HepG2 (cell line): ENCODE measurements around the gene RTF1. TPM values are rescaled to one million over a fixed set of nuclear protein-coding genes. Genes with fewer than 3 reads are reported as not detected.

Experiments used
- BRD4 ChIP-seq: sonication (generic); formaldehyde crosslinking; IDR thresholded peaks from 2 replicates; pipeline ENCODE4 v1.4.0; 2020; ENCODE audit warnings: missing genetic modification reagents
- KLF16 ChIP-seq, 2 experiments: sonication (generic) in 1 of 2; formaldehyde crosslinking in 1 of 2; IDR thresholded peaks; 2 replicates each; pipeline versions ENCODE4 v1.6.1 to v1.8.0; 2016 to 2023; ENCODE audit warnings: missing genetic modification reagents in 2 of 2, missing compliant biosample characterization in 1 of 2
- KMT2A ChIP-seq: sonication (generic); formaldehyde crosslinking; IDR thresholded peaks from 2 replicates; pipeline ENCODE4 v1.4.0; 2020; ENCODE audit warnings: missing genetic modification reagents
- LRRFIP1 ChIP-seq: sonication (generic); formaldehyde crosslinking; conservative IDR thresholded peaks from 2 replicates; pipeline ENCODE4 v1.4.0; 2020; ENCODE audit warnings: missing genetic modification reagents
- PHF20 ChIP-seq: sonication (generic); formaldehyde crosslinking; IDR thresholded peaks from 2 replicates; pipeline ENCODE4 v1.5.0; 2020; ENCODE audit warnings: mild to moderate bottlenecking, missing genetic modification reagents
- RFXAP ChIP-seq: sonication (generic); formaldehyde crosslinking; IDR thresholded peaks from 2 replicates; pipeline ENCODE4 v1.4.0; 2020; ENCODE audit warnings: missing genetic modification reagents, borderline replicate concordance
- ZNF12 ChIP-seq: sonication (generic); formaldehyde crosslinking; IDR thresholded peaks from 2 replicates; pipeline ENCODE4 v1.5.0; 2020; ENCODE audit warnings: missing genetic modification reagents
- ZNF121 ChIP-seq: sonication (generic); formaldehyde crosslinking; IDR thresholded peaks from 2 replicates; pipeline ENCODE4 v1.5.0; 2020; ENCODE audit warnings: mild to moderate bottlenecking, missing genetic modification reagents
- ZNF124 ChIP-seq: sonication (generic); formaldehyde crosslinking; IDR thresholded peaks from 2 replicates; pipeline ENCODE4 v1.4.0; 2020; ENCODE audit warnings: missing genetic modification reagents
- ZNF496 ChIP-seq: sonication (generic); formaldehyde crosslinking; IDR thresholded peaks from 2 replicates; pipeline ENCODE4 v1.8.1; 2023; ENCODE audit warnings: mild to moderate bottlenecking, moderate library complexity, missing genetic modification reagents; ENCODE audit not compliant: insufficient replicate concordance
- ZNF572 ChIP-seq: sonication (generic); formaldehyde crosslinking; IDR thresholded peaks from 2 replicates; pipeline ENCODE4 v1.5.1; 2020; ENCODE audit warnings: mild to moderate bottlenecking, missing genetic modification reagents
- ZNF652 ChIP-seq: IDR thresholded peaks from 2 replicates; pipeline ENCODE4 v1.6.1; 2016; ENCODE audit warnings: low read depth, borderline replicate concordance
- ZNF775 ChIP-seq: sonication (generic); formaldehyde crosslinking; IDR thresholded peaks from 2 replicates; pipeline ENCODE4 v1.4.0; 2020; ENCODE audit warnings: missing genetic modification reagents, mild to moderate bottlenecking, moderate library complexity, borderline replicate concordance
- polyA plus RNA-seq, 8 experiments: library from polyadenylated mRNA; depleted of rRNA in 3 of 8; stranded (reverse) in 7 of 8; unstranded in 1 of 8; fragments of >200 nt; fragmentation: Illumina TruSeq in 4 of 8; extraction: Trizol in 4 of 8; gene quantifications; 2 replicates each; pipeline versions ENCODE4 v1.2.1 to v1.2.3, GENCODE V29; 2011 to 2016; ENCODE audit warnings: low read depth in 4 of 8, missing spikeins in 1 of 8, mixed read lengths in 1 of 8; ENCODE audit not compliant: insufficient read depth in 1 of 8
- total RNA-seq, 5 experiments: library from RNA; depleted of rRNA; stranded (reverse); fragments of >200 nt; fragmentation: Illumina TruSeq; extraction: Trizol; gene quantifications; 2 replicates each; pipeline ENCODE4 v1.2.3, GENCODE V29; 2016; ENCODE audit warnings: low read depth in 1 of 5
- TF ChIP-seq, protein P1 (sequence below): sonication (generic); formaldehyde crosslinking; IDR thresholded peaks from one replicate; pipeline ENCODE4 v1.5.1; 2020; ENCODE audit warnings: mild to moderate bottlenecking, missing genetic modification reagents; ENCODE audit errors: not compliant biosample characterization
- TF ChIP-seq, protein P2 (sequence below): sonication (generic); formaldehyde crosslinking; IDR thresholded peaks from 2 replicates; pipeline ENCODE4 v1.4.0; 2020; ENCODE audit warnings: missing genetic modification reagents

RTF1 gene
- total and polyA plus RNA-seq, 2 of the 13 experiments (the other 11 are each of a cell fraction or from before 2014, with no cell fraction given), result 13.9 to 17.9 TPM

DNA sequence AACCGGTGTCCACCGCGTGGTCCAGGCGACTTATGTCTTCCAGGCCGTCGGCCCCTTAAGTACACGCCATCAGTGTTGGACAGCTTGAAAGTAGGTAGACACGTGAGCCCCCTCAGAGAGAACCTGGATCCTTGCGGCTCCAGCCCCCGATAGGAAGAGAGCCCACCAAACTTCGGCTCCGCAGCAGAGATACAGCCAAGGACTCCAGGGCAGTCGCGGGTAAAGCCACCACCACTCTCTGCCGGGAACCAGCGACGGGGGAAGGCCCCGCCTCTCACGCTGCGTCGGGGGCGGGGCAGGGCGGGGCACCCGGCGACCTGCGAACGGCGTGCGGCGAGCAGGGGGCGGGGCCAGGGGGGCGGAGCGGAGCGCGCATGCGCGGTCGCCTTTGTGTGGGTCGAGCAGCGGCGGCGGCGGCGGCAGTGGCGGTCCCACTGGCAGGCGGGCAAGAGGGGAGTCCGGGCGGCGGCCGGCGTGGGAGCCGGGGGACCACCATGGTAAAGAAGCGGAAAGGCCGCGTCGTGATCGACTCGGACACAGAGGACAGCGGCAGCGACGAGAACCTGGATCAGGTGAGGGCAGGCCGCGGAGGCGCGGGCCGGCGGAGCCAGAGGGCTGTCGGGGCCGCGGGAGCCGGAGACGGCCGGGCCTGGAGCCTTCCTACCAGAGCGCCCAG is at the start of gene RTF1 (continued):
- TF ChIP-seq, protein P1, sequence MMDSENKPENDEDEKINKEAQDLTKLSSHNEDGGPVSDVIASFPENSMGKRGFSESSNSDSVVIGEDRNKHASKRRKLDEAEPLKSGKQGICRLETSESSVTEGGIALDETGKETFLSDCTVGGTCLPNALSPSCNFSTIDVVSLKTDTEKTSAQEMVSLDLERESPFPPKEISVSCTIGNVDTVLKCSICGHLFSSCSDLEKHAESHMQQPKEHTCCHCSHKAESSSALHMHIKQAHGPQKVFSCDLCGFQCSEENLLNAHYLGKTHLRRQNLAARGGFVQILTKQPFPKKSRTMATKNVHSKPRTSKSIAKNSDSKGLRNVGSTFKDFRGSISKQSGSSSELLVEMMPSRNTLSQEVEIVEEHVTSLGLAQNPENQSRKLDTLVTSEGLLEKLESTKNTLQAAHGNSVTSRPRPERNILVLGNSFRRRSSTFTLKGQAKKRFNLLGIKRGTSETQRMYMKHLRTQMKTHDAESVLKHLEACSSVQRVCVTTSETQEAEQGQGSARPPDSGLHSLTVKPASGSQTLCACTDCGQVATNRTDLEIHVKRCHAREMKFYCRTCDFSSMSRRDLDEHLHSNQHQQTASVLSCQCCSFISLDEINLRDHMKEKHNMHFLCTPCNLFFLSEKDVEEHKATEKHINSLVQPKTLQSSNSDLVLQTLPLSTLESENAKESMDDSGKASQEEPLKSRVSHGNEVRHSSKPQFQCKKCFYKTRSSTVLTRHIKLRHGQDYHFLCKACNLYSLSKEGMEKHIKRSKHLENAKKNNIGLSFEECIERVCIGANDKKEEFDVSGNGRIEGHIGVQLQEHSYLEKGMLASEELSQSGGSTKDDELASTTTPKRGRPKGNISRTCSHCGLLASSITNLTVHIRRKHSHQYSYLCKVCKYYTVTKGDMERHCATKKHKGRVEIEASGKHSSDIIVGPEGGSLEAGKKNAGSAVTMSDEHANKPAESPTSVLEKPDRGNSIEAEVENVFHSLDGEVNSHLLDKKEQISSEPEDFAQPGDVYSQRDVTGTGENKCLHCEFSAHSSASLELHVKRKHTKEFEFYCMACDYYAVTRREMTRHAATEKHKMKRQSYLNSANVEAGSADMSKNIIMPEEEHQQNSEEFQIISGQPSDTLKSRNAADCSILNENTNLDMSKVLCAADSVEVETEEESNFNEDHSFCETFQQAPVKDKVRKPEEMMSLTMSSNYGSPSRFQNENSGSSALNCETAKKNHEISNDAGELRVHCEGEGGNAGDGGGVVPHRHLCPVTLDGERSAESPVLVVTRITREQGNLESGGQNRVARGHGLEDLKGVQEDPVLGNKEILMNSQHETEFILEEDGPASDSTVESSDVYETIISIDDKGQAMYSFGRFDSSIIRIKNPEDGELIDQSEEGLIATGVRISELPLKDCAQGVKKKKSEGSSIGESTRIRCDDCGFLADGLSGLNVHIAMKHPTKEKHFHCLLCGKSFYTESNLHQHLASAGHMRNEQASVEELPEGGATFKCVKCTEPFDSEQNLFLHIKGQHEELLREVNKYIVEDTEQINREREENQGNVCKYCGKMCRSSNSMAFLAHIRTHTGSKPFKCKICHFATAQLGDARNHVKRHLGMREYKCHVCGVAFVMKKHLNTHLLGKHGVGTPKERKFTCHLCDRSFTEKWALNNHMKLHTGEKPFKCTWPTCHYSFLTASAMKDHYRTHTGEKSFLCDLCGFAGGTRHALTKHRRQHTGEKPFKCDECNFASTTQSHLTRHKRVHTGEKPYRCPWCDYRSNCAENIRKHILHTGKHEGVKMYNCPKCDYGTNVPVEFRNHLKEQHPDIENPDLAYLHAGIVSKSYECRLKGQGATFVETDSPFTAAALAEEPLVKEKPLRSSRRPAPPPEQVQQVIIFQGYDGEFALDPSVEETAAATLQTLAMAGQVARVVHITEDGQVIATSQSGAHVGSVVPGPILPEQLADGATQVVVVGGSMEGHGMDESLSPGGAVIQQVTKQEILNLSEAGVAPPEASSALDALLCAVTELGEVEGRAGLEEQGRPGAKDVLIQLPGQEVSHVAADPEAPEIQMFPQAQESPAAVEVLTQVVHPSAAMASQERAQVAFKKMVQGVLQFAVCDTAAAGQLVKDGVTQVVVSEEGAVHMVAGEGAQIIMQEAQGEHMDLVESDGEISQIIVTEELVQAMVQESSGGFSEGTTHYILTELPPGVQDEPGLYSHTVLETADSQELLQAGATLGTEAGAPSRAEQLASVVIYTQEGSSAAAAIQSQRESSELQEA, result no peak
- TF ChIP-seq ZNF572, result no peak
- TF ChIP-seq, protein P2, sequence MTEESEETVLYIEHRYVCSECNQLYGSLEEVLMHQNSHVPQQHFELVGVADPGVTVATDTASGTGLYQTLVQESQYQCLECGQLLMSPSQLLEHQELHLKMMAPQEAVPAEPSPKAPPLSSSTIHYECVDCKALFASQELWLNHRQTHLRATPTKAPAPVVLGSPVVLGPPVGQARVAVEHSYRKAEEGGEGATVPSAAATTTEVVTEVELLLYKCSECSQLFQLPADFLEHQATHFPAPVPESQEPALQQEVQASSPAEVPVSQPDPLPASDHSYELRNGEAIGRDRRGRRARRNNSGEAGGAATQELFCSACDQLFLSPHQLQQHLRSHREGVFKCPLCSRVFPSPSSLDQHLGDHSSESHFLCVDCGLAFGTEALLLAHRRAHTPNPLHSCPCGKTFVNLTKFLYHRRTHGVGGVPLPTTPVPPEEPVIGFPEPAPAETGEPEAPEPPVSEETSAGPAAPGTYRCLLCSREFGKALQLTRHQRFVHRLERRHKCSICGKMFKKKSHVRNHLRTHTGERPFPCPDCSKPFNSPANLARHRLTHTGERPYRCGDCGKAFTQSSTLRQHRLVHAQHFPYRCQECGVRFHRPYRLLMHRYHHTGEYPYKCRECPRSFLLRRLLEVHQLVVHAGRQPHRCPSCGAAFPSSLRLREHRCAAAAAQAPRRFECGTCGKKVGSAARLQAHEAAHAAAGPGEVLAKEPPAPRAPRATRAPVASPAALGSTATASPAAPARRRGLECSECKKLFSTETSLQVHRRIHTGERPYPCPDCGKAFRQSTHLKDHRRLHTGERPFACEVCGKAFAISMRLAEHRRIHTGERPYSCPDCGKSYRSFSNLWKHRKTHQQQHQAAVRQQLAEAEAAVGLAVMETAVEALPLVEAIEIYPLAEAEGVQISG (CRISPR knock-in tag), result 0 out of 2 replicates have a peak, but pooled peaks have one; percentile 24
- TF ChIP-seq PHF20, result peak; percentile 31
- peak; percentile 65; the same call in 1 of the 2 replicates for TF ChIP-seq KMT2A (CRISPR knock-in tag)
- TF ChIP-seq BRD4 (CRISPR knock-in tag), result no peak
- TF ChIP-seq ZNF121, result 0 out of 2 replicates have a peak, but pooled peaks have one; percentile 16
- no peak for TF ChIP-seq ZNF775 (CRISPR knock-in tag)
- no peak for TF ChIP-seq RFXAP (CRISPR knock-in tag)
- no peak for TF ChIP-seq ZNF12 (CRISPR knock-in tag)
- no peak for TF ChIP-seq ZNF124 (CRISPR knock-in tag)
- TF ChIP-seq ZNF496 (CRISPR knock-in tag), result no peak
- peak in 1 of 2 experiments; percentile 66; a peak in 2 of 4 replicates for TF ChIP-seq KLF16 (CRISPR knock-in tag; IDR thresholded peaks at IDR 0.05)
- TF ChIP-seq LRRFIP1 (CRISPR knock-in tag), result no peak
- no peak for TF ChIP-seq ZNF652
